ENCODE data around the gene SNX14.
A peak's percentile ranks its signal among the peaks of the same experiment; 100 is the strongest.
"Not testable (repeated sequence)": the region's sequence is repeated elsewhere in the genome, so short reads cannot be mapped to it uniquely, and the experiment has no call there.

Gene SNX14

GRCh38 chr6:85593438-85594196 lies at the start of gene SNX14:
Gene SNX14, minus strand, starts transcription at chr6:85593858. Its CDS starts 140 bp downstream, at chr6:85593718.
- peak; percentile 72 for DNase-seq

- peak; percentile 98 for DNase-seq
These were observed 49.3 kb upstream of the SNX14 start, which contains the start of gene SYNCRIP for GRCh38 chr6:85642774-85643536. Gene SYNCRIP, minus strand, starts transcription at chr6:85642886. Its CDS starts 1,447 bp downstream, at chr6:85641439.

- peak; percentile 64 for DNase-seq
These were observed 48.5 kb upstream of the SNX14 start for GRCh38 chr6:85641897-85642773.

- no peak for DNase-seq
These were observed 47.9 kb upstream of the SNX14 start for GRCh38 chr6:85641522-85641896.

GRCh38 chr6:85640821-85641220 lies 47.2 kb upstream of the SNX14 start:
- no peak for DNase-seq

GRCh38 chr6:85637579-85637978 lies 43.9 kb upstream of the SNX14 start:
- no peak for DNase-seq

GRCh38 chr6:85632164-85632942 lies 38.7 kb upstream of the SNX14 start:
- no peak for DNase-seq

GRCh38 chr6:85631117-85631516 lies 37.5 kb upstream of the SNX14 start:
- not testable (repeated sequence) for DNase-seq

GRCh38 chr6:85628353-85628752 lies 34.7 kb upstream of the SNX14 start:
- DNase-seq: no peak

GRCh38 chr6:85620308-85620707 lies 26.6 kb upstream of the SNX14 start:
- no peak for DNase-seq

- DNase-seq: no peak
These were observed 21.1 kb upstream of the SNX14 start for GRCh38 chr6:85614780-85615179.

- no peak for DNase-seq
These were observed 19.2 kb upstream of the SNX14 start for GRCh38 chr6:85612690-85613474.

GRCh38 chr6:85610182-85610895 lies 16.7 kb upstream of the SNX14 start:
- no peak for DNase-seq

- no peak for DNase-seq
These were observed 8.4 kb upstream of the SNX14 start for GRCh38 chr6:85602100-85602499.

GRCh38 chr6:85600713-85601313 lies 7.2 kb upstream of the SNX14 start:
- no peak for DNase-seq

GRCh38 chr6:85594197-85594930 lies 706 bp upstream of the SNX14 start:
- DNase-seq: peak; percentile 52

- no peak for DNase-seq
These were observed 1.6 kb downstream of the SNX14 start for GRCh38 chr6:85592033-85592432.

GRCh38 chr6:85591207-85591606 lies 2.5 kb downstream of the SNX14 start:
- no peak for DNase-seq

- DNase-seq: no peak
These were observed 7.9 kb downstream of the SNX14 start for GRCh38 chr6:85585741-85586140.

GRCh38 chr6:85582832-85583231 lies 10.8 kb downstream of the SNX14 start:
- not testable (repeated sequence) for DNase-seq
